AML-193 (cell line): ENCODE data around the gene ADCY3.
A peak's percentile ranks its signal among the peaks of the same experiment; 100 is the strongest.

Experiments
- DNase-seq, 2 experiments: peaks; one replicate each; lab custom pipeline; 2025; lab: John Stamatoyannopoulos, UW

The ADCY3 gene

GRCh38 chr2:24920098-24920808, at the start of gene ADCY3:
ADCY3 (minus strand) TSS chr2:24920237; CDS start chr2:24918987, 1,250 bp downstream.
- DNase-seq, result no peak

GRCh38 chr2:24969784-24970183, 49.7 kb upstream of the ADCY3 start:
- no peak for DNase-seq

GRCh38 chr2:24961903-24962302, 41.9 kb upstream of the ADCY3 start:
- DNase-seq, result no peak

GRCh38 chr2:24959761-24960160, 39.7 kb upstream of the ADCY3 start:
- DNase-seq, result no peak

- DNase-seq, result no peak
Observed at GRCh38 chr2:24958411-24958935, 38.4 kb upstream of the ADCY3 start.

- DNase-seq, result no peak
Observed at GRCh38 chr2:24957976-24958375, 37.9 kb upstream of the ADCY3 start.

- DNase-seq, result no peak
Observed at GRCh38 chr2:24957221-24957620, 37.2 kb upstream of the ADCY3 start.

- no peak for DNase-seq
Observed at GRCh38 chr2:24955921-24956320, 35.9 kb upstream of the ADCY3 start.

- DNase-seq, result no peak
Observed at GRCh38 chr2:24955232-24955631, 35.2 kb upstream of the ADCY3 start.

- no peak for DNase-seq
Observed at GRCh38 chr2:24950102-24950501, 30.1 kb upstream of the ADCY3 start.

- DNase-seq, result no peak
Observed at GRCh38 chr2:24948506-24948905, 28.5 kb upstream of the ADCY3 start.

GRCh38 chr2:24947561-24948157, 27.6 kb upstream of the ADCY3 start:
- DNase-seq, result no peak

GRCh38 chr2:24945907-24946306, 25.9 kb upstream of the ADCY3 start:
- DNase-seq, result no peak

- DNase-seq, result no peak
Observed at GRCh38 chr2:24943427-24944053, 23.5 kb upstream of the ADCY3 start.

- DNase-seq, result no peak
Observed at GRCh38 chr2:24939353-24939752, 19.3 kb upstream of the ADCY3 start.

GRCh38 chr2:24937236-24937635, 17.2 kb upstream of the ADCY3 start:
- DNase-seq, result no peak

- DNase-seq, result no peak
Observed at GRCh38 chr2:24935145-24935544, 15.1 kb upstream of the ADCY3 start.

- no peak for DNase-seq
Observed at GRCh38 chr2:24932715-24933114, 12.7 kb upstream of the ADCY3 start.

- no peak for DNase-seq
Observed at GRCh38 chr2:24930768-24931167, 10.7 kb upstream of the ADCY3 start.

- no peak for DNase-seq
Observed at GRCh38 chr2:24929230-24929629, 9.2 kb upstream of the ADCY3 start.

GRCh38 chr2:24928036-24928435, 8.0 kb upstream of the ADCY3 start:
- DNase-seq, result no peak

GRCh38 chr2:24926602-24927252, 6.7 kb upstream of the ADCY3 start:
- peak; percentile 23 to 28 for DNase-seq

GRCh38 chr2:24926220-24926601, 6.2 kb upstream of the ADCY3 start:
- no peak for DNase-seq
